ENCODE measurements around the gene GNB1L. TPM values are rescaled to one million over a fixed set of nuclear protein-coding genes. Genes with fewer than 3 reads are reported as not detected.

The GNB1L gene
- total and polyA plus RNA-seq, 8 donors, result 2.1 to 4.8 (median 3.6) TPM

GRCh38 chr22:19760951-19761724, 93.5 kb downstream of the GNB1L start:
- no peak overlapping the region for H3K27ac ChIP-seq
- no peak for TF ChIP-seq CTCF (IDR thresholded peaks at IDR 0.05)
- DNase-seq, result peak in 1 of 6 donors; percentile 65
- 12 to 16% methylated on average over 78 to 117 of the region's 117 CpGs for WGBS, 2 donors
- H3K4me3 ChIP-seq, result peak overlapping the region in 1 of 4 donors; percentile 25
- peaks cover 0 to 4% (median 0%) of the 10 kb centered on the region in 3 donors for H3K4me1 ChIP-seq
- no peaks in the 10 kb centered on the region for H3K36me3 ChIP-seq
- peaks cover 0 to 24% (median 9%) of the 10 kb centered on the region in 4 donors for H3K27me3 ChIP-seq
- H3K9me3 ChIP-seq, result no peaks in the 10 kb centered on the region
- FAIRE-seq, result no peak
- intact Hi-C loops (cut with DNase I), result no loop called here
- ATAC-seq, result no peak

GRCh38 chr22:19760058-19760950, 94.4 kb downstream of the GNB1L start, which contains the start of gene TBX1:
Gene TBX1, plus strand, starts transcription at chr22:19760778. Its CDS starts 66 bp downstream, at chr22:19760844.
- Histone ChIP-seq H3K4me1 (peaks cover 0 to 4% (median 0%) of the 10 kb centered on the region in 3 donors), H3K27me3 (peaks cover 0 to 23% (median 11%) of the 10 kb centered on the region in 4 donors), H3K27ac (no peak within 1 kb of the TSS), H3K36me3 (no peaks in the 10 kb centered on the region), H3K9me3 (no peaks in the 10 kb centered on the region), H3K4me3 (peak within 1 kb of the TSS in 1 of 4 donors; percentile 25)
- FAIRE-seq (no peak), DNase-seq (peak in 1 of 6 donors; percentile 33), ATAC-seq (no peak)
- TF ChIP-seq CTCF (IDR thresholded peaks at IDR 0.05), result no peak
- intact Hi-C loops (cut with DNase I), result no loop called here
- 6 to 12% methylated on average over 18 to 60 of the region's 79 CpGs for WGBS, 2 donors

- no peak overlapping the region for H3K27ac ChIP-seq
- FAIRE-seq, result no peak
- intact Hi-C loops (cut with DNase I), result no loop called here
- peaks cover 0 to 19% (median 11%) of the 10 kb centered on the region in 4 donors for H3K27me3 ChIP-seq
- no peak for TF ChIP-seq CTCF (IDR thresholded peaks at IDR 0.05)
- no peaks in the 10 kb centered on the region for H3K36me3 ChIP-seq
- no peak for DNase-seq
- no peak overlapping the region for H3K4me3 ChIP-seq
- H3K4me1 ChIP-seq, result peaks cover 0 to 4% (median 0%) of the 10 kb centered on the region in 3 donors
- H3K9me3 ChIP-seq, result no peaks in the 10 kb centered on the region
- no peak for ATAC-seq
- 7 to 8% methylated on average over 37 to 43 of the region's 43 CpGs for WGBS, 2 donors
These were observed 95.1 kb downstream of the GNB1L start for GRCh38 chr22:19759427-19760057.

GRCh38 chr22:19758896-19759426, 95.7 kb downstream of the GNB1L start:
- H3K27ac ChIP-seq, result no peak overlapping the region
- no peaks in the 10 kb centered on the region for H3K9me3 ChIP-seq
- no peak overlapping the region for H3K4me3 ChIP-seq
- no peak for FAIRE-seq
- intact Hi-C loops (cut with DNase I), result no loop called here
- no peak for ATAC-seq
- H3K27me3 ChIP-seq, result peaks cover 0 to 19% (median 11%) of the 10 kb centered on the region in 4 donors
- TF ChIP-seq CTCF (IDR thresholded peaks at IDR 0.05), result no peak
- 10 to 11% methylated on average over 20 to 21 of the region's 21 CpGs for WGBS, 2 donors
- DNase-seq, result peak in 1 of 6 donors; percentile 63
- no peaks in the 10 kb centered on the region for H3K36me3 ChIP-seq
- H3K4me1 ChIP-seq, result peaks cover 0 to 4% (median 0%) of the 10 kb centered on the region in 3 donors

Data from pancreas (tissue), 10 donors.